Esophagus squamous epithelium (tissue), 4 donors: ENCODE data around the gene LRRC71.

Source experiments
- CTCF ChIP-seq, 6 experiments: fragments of 450-650 bp in 4 of 6; fragments of 200-600 bp in 2 of 6; sonication (generic) in 2 of 6; IDR thresholded peaks; one replicate each; pipeline ENCODE4 v1.5.1; 2016 to 2019; ENCODE audit warnings: antibody characterized with exemption in 6 of 6, mild to moderate bottlenecking in 4 of 6, moderate library complexity in 4 of 6
- POLR2A ChIP-seq, 4 donors: fragments of 450-650 bp; IDR thresholded peaks; one replicate each; pipeline ENCODE4 v1.6.1; 2017; ENCODE audit warnings: antibody characterized with exemption in 4 of 4, mild to moderate bottlenecking in 4 of 4, moderate library complexity in 3 of 4

DNA sequence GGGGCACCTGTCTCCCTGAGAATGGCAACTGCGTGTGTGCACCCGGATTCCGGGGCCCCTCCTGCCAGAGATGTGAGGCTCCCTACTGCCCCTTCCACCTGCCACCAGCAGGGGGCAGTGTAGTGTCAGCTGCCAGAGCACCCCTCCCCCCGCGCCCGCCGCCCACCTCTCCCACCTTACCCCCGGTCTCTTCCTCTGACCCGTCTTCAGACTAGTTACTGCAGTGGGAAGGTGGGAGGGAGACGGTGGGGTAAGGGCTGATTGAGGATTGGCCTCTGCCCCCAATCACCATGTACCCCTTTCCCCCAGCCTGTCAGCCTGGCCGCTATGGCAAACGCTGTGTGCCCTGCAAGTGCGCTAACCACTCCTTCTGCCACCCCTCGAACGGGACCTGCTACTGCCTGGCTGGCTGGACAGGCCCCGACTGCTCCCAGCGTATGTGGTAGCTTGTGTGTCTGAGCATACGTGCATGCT lies 10.1 kb upstream of the LRRC71 start:
- peak; percentile 39 to 82 (median 54) for TF ChIP-seq CTCF (IDR thresholded peaks at IDR 0.05)
- no peak for TF ChIP-seq POLR2A (IDR thresholded peaks at IDR 0.05)
